ENCODE measurements around the gene POTEE.
"Not testable (repeated sequence)": the region's sequence is repeated elsewhere in the genome, so short reads cannot be mapped to it uniquely, and the experiment has no call there.

The POTEE gene

GRCh38 chr2:131235543-131236449 is 26.5 kb downstream of the POTEE start:
- H3K4me1 ChIP-seq (ENCODE audit: insufficient read depth, low read length); H2AFZ ChIP-seq (ENCODE audit: low read depth, low read length); H3K36me3 ChIP-seq (ENCODE audit: insufficient read depth, low read length); H3K4me3 ChIP-seq (ENCODE audit: low read length); H3K27me3 ChIP-seq (ENCODE audit: insufficient read depth, low read length); H3K9me3 ChIP-seq (ENCODE audit: low read length): not testable (repeated sequence)
